HG03039 (cell line): Measurements from ENCODE around the gene PPCDC.

Experiments
- ATAC-seq: cut with Tn5 transposase; IDR thresholded peaks from one replicate; pipeline ENCODE4 v1.9.1; 2021; ENCODE audit warnings: mild to moderate bottlenecking, moderate library complexity; ENCODE audit not compliant: unreplicated experiment

Gene PPCDC

GRCh38 chr15:75043509-75044257, 20.3 kb downstream of the PPCDC start:
- peak; percentile 28 for ATAC-seq

GRCh38 chr15:75044258-75044878, 21.0 kb downstream of the PPCDC start:
- no peak for ATAC-seq

GRCh38 chr15:75045332-75046015, 22.1 kb downstream of the PPCDC start:
- no peak for ATAC-seq

- no peak for ATAC-seq
Measured at GRCh38 chr15:75048394-75048793, 25.0 kb downstream of the PPCDC start.

DNA sequence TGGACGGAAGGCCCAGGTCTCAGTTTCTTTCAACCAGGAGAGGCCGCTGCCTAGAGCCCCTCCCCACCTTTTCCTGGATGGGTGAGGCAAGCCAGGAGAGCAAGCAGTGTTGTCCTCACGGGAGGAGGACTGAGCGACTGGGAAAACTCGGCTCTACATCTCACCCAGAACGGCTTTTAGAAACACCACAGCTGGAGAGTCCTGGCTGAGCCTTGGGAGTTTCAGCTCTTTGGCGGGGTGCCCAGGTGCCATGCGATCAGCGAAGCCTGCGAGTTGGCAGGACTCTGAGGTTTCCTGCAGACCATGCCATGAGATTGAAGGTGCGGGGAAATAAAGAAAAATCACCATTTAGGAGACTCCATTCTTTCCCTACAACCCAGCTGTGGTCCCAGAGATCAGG, 26.0 kb downstream of the PPCDC start:
- ATAC-seq = no peak

GRCh38 chr15:75050283-75050682, 26.9 kb downstream of the PPCDC start:
- ATAC-seq = no peak

GRCh38 chr15:75051191-75051608, 27.8 kb downstream of the PPCDC start:
- ATAC-seq = no peak

DNA sequence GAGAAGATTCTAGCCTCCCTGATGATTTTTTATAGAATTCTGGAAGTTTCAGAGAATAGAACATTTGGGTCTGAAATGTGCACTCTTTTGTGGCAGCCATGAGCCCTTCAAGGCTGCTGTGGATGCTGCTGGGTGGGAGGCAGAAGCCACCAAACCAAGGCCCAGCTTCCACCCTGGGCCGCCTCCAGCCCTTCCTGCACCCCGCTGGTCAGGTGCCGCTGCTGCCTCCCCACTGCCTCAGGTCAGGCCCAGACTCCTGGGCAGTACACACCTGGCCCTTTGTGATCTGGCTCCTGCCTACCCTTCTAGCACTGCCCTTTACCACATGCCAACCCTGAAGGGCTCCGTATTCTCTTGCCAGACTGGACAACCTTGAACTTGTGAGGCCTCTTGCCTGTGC, 28.3 kb downstream of the PPCDC start:
- ATAC-seq = no peak

GRCh38 chr15:75052972-75053747, 29.8 kb downstream of the PPCDC start:
- ATAC-seq = no peak

DNA sequence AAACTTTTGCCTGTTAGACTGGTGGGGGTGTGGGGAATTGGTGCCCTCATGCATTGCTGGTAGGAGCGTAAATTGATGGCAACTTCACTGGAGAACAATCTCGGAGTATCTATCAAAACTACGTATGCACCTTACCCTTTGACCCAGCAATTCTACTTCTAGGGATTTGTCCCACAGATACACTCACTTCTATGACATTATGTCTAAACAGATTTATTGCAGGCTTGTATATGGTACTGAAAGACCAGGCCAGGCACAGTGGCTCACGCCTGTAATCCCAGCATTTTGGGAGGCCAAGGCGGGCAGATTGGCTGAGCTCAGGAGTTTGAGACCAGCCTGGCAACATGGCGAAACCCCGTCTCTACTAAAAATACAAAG, 30.3 kb downstream of the PPCDC start:
- no peak for ATAC-seq

- no peak for ATAC-seq
Measured at GRCh38 chr15:75054172-75054897, 30.9 kb downstream of the PPCDC start.

- no peak for ATAC-seq
Measured at GRCh38 chr15:75056036-75056435, 32.6 kb downstream of the PPCDC start.

DNA sequence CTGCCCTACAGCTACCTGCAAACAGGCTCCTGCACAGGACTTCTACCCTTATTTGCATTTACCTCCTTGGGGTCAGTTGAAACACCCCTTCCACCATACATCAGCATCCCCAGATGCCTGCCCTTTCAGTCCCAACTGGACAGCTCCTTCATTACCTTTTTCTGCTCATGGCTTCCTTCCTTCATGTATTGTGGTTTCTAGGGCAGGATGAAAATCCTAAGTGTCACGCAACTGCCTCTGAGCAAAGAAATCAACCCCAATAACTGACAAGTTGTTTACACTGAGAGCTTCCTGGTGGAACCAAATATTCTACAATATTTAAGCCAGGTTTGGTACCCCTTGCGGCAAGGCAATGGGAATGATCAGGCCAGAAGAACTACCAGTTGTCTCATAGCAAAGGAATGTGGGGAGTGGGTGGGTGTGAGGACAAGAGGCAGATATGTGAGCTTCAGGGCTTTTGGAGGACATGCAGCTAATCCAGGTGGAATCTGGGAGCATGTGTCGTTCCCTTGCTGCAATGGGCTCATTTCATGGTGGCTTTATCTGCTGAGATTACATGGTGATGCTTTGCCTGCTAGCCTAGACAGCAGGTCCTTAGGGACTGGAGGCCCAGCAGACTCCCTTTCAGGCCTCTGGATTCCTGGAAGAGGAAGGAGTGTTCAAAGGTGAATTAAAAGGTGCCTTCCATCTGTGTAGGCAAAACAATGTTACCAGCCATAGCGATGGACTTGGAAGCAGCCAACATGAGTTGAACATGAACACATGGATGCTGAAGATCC, 34.9 kb downstream of the PPCDC start:
- ATAC-seq = no peak

DNA sequence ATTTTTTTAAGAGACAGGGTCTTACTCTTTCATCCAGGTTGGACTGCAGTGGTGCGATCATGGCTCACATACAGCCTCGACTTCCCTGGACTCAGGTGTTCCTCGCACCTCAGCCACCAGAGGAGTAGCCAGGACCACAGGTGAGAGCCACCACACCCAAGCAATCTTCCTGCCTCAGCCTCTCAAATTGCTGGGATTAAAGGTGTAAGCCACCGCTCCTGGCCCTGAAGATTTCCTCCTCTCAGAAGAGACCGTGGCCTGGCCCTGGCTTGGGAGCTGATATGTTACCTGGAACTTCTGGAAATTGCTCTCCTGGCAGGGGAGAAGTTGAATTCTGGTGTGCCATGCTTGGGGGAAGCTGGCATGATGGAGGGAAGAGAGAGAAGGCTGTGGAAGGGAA, 36.2 kb downstream of the PPCDC start:
- ATAC-seq = no peak

- ATAC-seq = no peak
Measured at GRCh38 chr15:75061272-75061671, 37.9 kb downstream of the PPCDC start.

- ATAC-seq = no peak
Measured at GRCh38 chr15:75062706-75063105, 39.3 kb downstream of the PPCDC start.

- no peak for ATAC-seq
Measured at GRCh38 chr15:75063338-75063737, 39.9 kb downstream of the PPCDC start.

GRCh38 chr15:75063889-75064288, 40.5 kb downstream of the PPCDC start:
- no peak for ATAC-seq

DNA sequence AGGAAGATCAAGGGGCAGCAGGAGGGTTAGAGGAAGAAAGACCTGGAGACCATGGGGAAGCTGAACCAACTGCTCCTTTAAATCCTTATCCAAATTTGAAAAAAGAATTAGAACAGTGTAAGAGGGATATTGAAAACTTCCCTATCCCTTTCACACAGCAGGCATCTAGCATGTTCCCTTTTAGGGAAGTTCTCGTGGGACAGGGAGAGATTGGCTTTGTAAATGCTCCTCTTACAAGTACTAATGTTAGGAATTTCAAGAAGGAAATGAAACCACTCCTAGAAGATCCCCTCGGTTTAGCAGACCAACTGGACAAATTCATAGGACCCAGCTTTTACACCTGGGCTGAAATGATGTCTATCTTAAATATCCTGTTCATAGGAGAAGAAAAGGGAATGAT, 41.5 kb downstream of the PPCDC start:
- no peak for ATAC-seq

- ATAC-seq = no peak
Measured at GRCh38 chr15:75065467-75065850, 42.1 kb downstream of the PPCDC start.
